K562 (cell line): ENCODE data around the gene KATNAL1. TPM values are rescaled to one million over a fixed set of nuclear protein-coding genes. Genes with fewer than 3 reads are reported as not detected.

Experiments used
- C11orf30 ChIP-seq: fragments of 450-650 bp; IDR thresholded peaks from 2 replicates; pipeline ENCODE4 v1.6.1; 2016; ENCODE audit warnings: low read depth, mild to moderate bottlenecking
- CBX2 ChIP-seq: fragments of 200-600 bp; sonication (generic); IDR thresholded peaks from one replicate; pipeline ENCODE4 v1.6.1; 2012; ENCODE audit warnings: mild to moderate bottlenecking, low read length, inconsistent platforms; ENCODE audit not compliant: insufficient read depth, poor library complexity, severe bottlenecking
- CCAR2 ChIP-seq: fragments of 200-400 bp; formaldehyde crosslinking; IDR thresholded peaks from 2 replicates; pipeline ENCODE4 v1.6.1; 2017; ENCODE audit warnings: mild to moderate bottlenecking, low read depth, low read length
- GABPB1 ChIP-seq: sonication (generic); formaldehyde crosslinking; IDR thresholded peaks from 2 replicates; pipeline ENCODE4 v1.8.0; 2022; ENCODE audit warnings: mild to moderate bottlenecking, missing genetic modification reagents
- HDAC6 ChIP-seq: IDR thresholded peaks from 2 replicates; pipeline ENCODE4 v1.6.1; 2012; ENCODE audit warnings: low read depth, mild to moderate bottlenecking, control low read depth, inconsistent platforms, low read length, moderate library complexity
- HDAC8 ChIP-seq: fragments of 450-650 bp; IDR thresholded peaks from 2 replicates; pipeline ENCODE4 v1.6.1; 2016; ENCODE audit warnings: mild to moderate bottlenecking, missing genetic modification characterization, moderate library complexity, missing compliant biosample characterization
- HEY1 ChIP-seq: fragments of 250-450 bp; sonication (Bioruptor Pico); IDR thresholded peaks from 2 replicates; pipeline ENCODE4 v1.5.0; 2020; ENCODE audit warnings: mild to moderate bottlenecking, moderate library complexity, borderline replicate concordance
- MIER1 ChIP-seq: fragments of 450-650 bp; IDR thresholded peaks from 2 replicates; pipeline ENCODE4 v1.6.1; 2016; ENCODE audit warnings: antibody characterized with exemption, mild to moderate bottlenecking, low read depth
- MTA1 ChIP-seq: fragments of 450-650 bp; IDR thresholded peaks from 2 replicates; pipeline ENCODE4 v1.6.1; 2017; ENCODE audit warnings: borderline replicate concordance
- NFATC3 ChIP-seq: fragments of 450-650 bp; IDR thresholded peaks from 2 replicates; pipeline ENCODE4 v1.6.1; 2017; ENCODE audit warnings: mild to moderate bottlenecking
- SAFB2 ChIP-seq: fragments of 200-400 bp; formaldehyde crosslinking; IDR thresholded peaks from 2 replicates; pipeline ENCODE4 v1.6.1; 2018; ENCODE audit warnings: borderline replicate concordance, low read length, low read depth, moderate library complexity; ENCODE audit not compliant: severe bottlenecking
- SLC30A9 ChIP-seq: fragments of 250-450 bp; sonication (Bioruptor Pico); IDR thresholded peaks from 2 replicates; pipeline ENCODE4 v1.8.0; 2022; ENCODE audit warnings: mild to moderate bottlenecking, moderate library complexity
- TAF15 ChIP-seq: fragments of 200-400 bp; formaldehyde crosslinking; IDR thresholded peaks from 2 replicates; pipeline ENCODE4 v1.6.1; 2017; ENCODE audit warnings: mild to moderate bottlenecking, low read depth, low read length, moderate library complexity
- ZFX ChIP-seq: sonication (generic); formaldehyde crosslinking; IDR thresholded peaks from 2 replicates; pipeline ENCODE4 v1.8.0; 2022; ENCODE audit warnings: mild to moderate bottlenecking, missing genetic modification reagents, moderate library complexity
- ZNF121 ChIP-seq: sonication (generic); formaldehyde crosslinking; conservative IDR thresholded peaks from 2 replicates; pipeline ENCODE4 v1.8.0; 2022; ENCODE audit warnings: missing genetic modification reagents
- ZNF165 ChIP-seq: fragments of 250-450 bp; sonication (Bioruptor Pico); IDR thresholded peaks from 2 replicates; pipeline ENCODE4 v1.4.0; 2020; ENCODE audit warnings: borderline replicate concordance
- ZNF785 ChIP-seq: fragments of 250-450 bp; sonication (Bioruptor Pico); IDR thresholded peaks from 2 replicates; pipeline ENCODE4 v1.4.0; 2020; ENCODE audit warnings: mild to moderate bottlenecking
- polyA plus RNA-seq, 8 experiments: library from polyadenylated mRNA; depleted of rRNA in 4 of 8; stranded (reverse) in 5 of 8; unstranded in 3 of 8; fragments of >200 nt; fragmentation: Nextera tagmentation in 2 of 8; fragmentation: Illumina TruSeq in 1 of 8; extraction: Ambion mirVana in 2 of 8; extraction: Trizol in 1 of 8; gene quantifications; 2 replicates each; pipeline versions ENCODE4 v1.2.1 to v1.2.3, GENCODE V29; 2011 to 2014; ENCODE audit warnings: inconsistent platforms in 1 of 8, missing spikeins in 1 of 8
- total RNA-seq, 7 experiments: library from RNA; depleted of rRNA in 6 of 7; stranded (reverse); fragments of >200 nt in 6 of 7; fragmentation: Illumina TruSeq in 2 of 7; extraction: Trizol in 2 of 7; gene quantifications; 2 replicates each; pipeline versions ENCODE4 v1.2.1 to v1.2.3, GENCODE V29; 2011 to 2021; ENCODE audit warnings: low replicate concordance in 1 of 7
- TF ChIP-seq, protein P1 (sequence below): fragments of 250-450 bp; sonication (Bioruptor Pico); IDR thresholded peaks from 2 replicates; pipeline ENCODE4 v1.8.0; 2022; ENCODE audit warnings: inconsistent platforms, mild to moderate bottlenecking, moderate library complexity, borderline replicate concordance
- TF ChIP-seq, protein P2 (sequence below): fragments of 450-650 bp; formaldehyde crosslinking; IDR thresholded peaks from 2 replicates; pipeline ENCODE4 v1.4.0; 2020; ENCODE audit warnings: mild to moderate bottlenecking, moderate library complexity
- TF ChIP-seq, protein P3 (sequence below): fragments of 200-800 bp; sonication (Bioruptor generic); IDR thresholded peaks from 2 replicates; pipeline ENCODE4 v1.6.1; 2017; ENCODE audit warnings: missing genetic modification characterization, missing compliant biosample characterization
- TF ChIP-seq, protein P4 (sequence below): sonication (generic); formaldehyde crosslinking; IDR thresholded peaks from 2 replicates; pipeline ENCODE4 v1.8.0; 2022; ENCODE audit warnings: mild to moderate bottlenecking, missing genetic modification reagents
- TF ChIP-seq, protein P5 (sequence below): IDR thresholded peaks from 2 replicates; pipeline ENCODE4 v1.6.1; 2016; ENCODE audit warnings: missing genetic modification characterization, missing compliant biosample characterization

Gene KATNAL1
- total and polyA plus RNA-seq, 9 of the 15 experiments (the other 6 are each of a cell fraction or from before 2014, with no cell fraction given): 2.5 to 8.2 (median 5.5) TPM

DNA sequence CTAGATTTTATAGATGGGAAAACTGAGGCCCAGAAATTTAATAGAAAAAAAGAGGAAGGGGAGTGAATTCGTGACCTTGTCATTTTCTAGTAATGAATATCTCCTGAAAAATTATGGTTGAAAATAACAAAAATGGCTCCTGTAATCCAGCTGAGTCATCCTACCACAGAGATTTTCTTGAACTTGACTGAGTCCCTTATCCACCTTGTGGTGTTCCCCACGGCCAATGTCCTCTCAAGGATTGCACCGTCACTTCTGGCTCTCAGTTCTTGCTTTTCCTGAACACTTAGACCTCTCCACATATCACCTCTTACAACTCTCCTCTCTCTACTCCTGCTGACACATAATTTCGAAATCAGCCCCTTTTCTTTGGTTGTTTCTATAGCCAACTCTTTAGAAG lies 1.2 kb upstream of the KATNAL1 start (continued):
- TF ChIP-seq SAFB2: no peak
- TF ChIP-seq, protein P1, sequence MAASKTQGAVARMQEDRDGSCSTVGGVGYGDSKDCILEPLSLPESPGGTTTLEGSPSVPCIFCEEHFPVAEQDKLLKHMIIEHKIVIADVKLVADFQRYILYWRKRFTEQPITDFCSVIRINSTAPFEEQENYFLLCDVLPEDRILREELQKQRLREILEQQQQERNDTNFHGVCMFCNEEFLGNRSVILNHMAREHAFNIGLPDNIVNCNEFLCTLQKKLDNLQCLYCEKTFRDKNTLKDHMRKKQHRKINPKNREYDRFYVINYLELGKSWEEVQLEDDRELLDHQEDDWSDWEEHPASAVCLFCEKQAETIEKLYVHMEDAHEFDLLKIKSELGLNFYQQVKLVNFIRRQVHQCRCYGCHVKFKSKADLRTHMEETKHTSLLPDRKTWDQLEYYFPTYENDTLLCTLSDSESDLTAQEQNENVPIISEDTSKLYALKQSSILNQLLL (CRISPR knock-in tag): no peak
- TF ChIP-seq NFATC3: no peak
- no peak for TF ChIP-seq GABPB1 (CRISPR knock-in tag)
- TF ChIP-seq ZNF165 (CRISPR knock-in tag): no peak
- no peak for TF ChIP-seq MIER1
- no peak for TF ChIP-seq TAF15
- no peak for TF ChIP-seq HEY1
- TF ChIP-seq CBX2: no peak
- no peak for TF ChIP-seq HDAC8 (tag)
- peak; percentile 96 for TF ChIP-seq C11orf30
- no peak for TF ChIP-seq CCAR2
- TF ChIP-seq, protein P2, sequence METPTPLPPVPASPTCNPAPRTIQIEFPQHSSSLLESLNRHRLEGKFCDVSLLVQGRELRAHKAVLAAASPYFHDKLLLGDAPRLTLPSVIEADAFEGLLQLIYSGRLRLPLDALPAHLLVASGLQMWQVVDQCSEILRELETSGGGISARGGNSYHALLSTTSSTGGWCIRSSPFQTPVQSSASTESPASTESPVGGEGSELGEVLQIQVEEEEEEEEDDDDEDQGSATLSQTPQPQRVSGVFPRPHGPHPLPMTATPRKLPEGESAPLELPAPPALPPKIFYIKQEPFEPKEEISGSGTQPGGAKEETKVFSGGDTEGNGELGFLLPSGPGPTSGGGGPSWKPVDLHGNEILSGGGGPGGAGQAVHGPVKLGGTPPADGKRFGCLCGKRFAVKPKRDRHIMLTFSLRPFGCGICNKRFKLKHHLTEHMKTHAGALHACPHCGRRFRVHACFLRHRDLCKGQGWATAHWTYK: no peak
- TF ChIP-seq ZNF121 (CRISPR knock-in tag): no peak
- no peak for TF ChIP-seq MTA1
- no peak for TF ChIP-seq ZNF785 (CRISPR knock-in tag)
- no peak for TF ChIP-seq ZFX (CRISPR knock-in tag)
- no peak for TF ChIP-seq HDAC6
- TF ChIP-seq, protein P3, sequence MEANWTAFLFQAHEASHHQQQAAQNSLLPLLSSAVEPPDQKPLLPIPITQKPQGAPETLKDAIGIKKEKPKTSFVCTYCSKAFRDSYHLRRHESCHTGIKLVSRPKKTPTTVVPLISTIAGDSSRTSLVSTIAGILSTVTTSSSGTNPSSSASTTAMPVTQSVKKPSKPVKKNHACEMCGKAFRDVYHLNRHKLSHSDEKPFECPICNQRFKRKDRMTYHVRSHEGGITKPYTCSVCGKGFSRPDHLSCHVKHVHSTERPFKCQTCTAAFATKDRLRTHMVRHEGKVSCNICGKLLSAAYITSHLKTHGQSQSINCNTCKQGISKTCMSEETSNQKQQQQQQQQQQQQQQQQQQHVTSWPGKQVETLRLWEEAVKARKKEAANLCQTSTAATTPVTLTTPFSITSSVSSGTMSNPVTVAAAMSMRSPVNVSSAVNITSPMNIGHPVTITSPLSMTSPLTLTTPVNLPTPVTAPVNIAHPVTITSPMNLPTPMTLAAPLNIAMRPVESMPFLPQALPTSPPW (CRISPR knock-in tag): peak; percentile 40
- TF ChIP-seq, protein P4, sequence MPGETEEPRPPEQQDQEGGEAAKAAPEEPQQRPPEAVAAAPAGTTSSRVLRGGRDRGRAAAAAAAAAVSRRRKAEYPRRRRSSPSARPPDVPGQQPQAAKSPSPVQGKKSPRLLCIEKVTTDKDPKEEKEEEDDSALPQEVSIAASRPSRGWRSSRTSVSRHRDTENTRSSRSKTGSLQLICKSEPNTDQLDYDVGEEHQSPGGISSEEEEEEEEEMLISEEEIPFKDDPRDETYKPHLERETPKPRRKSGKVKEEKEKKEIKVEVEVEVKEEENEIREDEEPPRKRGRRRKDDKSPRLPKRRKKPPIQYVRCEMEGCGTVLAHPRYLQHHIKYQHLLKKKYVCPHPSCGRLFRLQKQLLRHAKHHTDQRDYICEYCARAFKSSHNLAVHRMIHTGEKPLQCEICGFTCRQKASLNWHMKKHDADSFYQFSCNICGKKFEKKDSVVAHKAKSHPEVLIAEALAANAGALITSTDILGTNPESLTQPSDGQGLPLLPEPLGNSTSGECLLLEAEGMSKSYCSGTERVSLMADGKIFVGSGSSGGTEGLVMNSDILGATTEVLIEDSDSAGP: no peak
- TF ChIP-seq, protein P5, sequence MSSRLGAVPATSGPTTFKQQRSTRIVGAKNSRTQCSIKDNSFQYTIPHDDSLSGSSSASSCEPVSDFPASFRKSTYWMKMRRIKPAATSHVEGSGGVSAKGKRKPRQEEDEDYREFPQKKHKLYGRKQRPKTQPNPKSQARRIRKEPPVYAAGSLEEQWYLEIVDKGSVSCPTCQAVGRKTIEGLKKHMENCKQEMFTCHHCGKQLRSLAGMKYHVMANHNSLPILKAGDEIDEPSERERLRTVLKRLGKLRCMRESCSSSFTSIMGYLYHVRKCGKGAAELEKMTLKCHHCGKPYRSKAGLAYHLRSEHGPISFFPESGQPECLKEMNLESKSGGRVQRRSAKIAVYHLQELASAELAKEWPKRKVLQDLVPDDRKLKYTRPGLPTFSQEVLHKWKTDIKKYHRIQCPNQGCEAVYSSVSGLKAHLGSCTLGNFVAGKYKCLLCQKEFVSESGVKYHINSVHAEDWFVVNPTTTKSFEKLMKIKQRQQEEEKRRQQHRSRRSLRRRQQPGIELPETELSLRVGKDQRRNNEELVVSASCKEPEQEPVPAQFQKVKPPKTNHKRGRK: no peak
- TF ChIP-seq SLC30A9: no peak
